Sigmoid colon (tissue), 4 donors: ENCODE data around the gene AHNAK2.

ENCODE experiments used
- EP300 ChIP-seq, 4 donors: sonication (generic); formaldehyde crosslinking; IDR thresholded peaks; one replicate each; pipeline ENCODE4 v1.6.1; 2017; ENCODE audit warnings: antibody characterized with exemption in 4 of 4
- POLR2A ChIP-seq, 2 donors: fragments of 450-650 bp; IDR thresholded peaks; one replicate each; pipeline ENCODE4 v1.6.1; 2016; ENCODE audit warnings: antibody characterized with exemption in 2 of 2, mild to moderate bottlenecking in 2 of 2, moderate library complexity in 2 of 2
- POLR2AphosphoS5 ChIP-seq, 4 donors: sonication (generic); formaldehyde crosslinking; IDR thresholded peaks; one replicate each; pipeline ENCODE4 v1.6.1; 2017; ENCODE audit warnings: antibody characterized with exemption in 4 of 4
- TF ChIP-seq, protein P1 (sequence below), 4 experiments: fragments of 450-650 bp in 3 of 4; fragments of 200-600 bp in 1 of 4; IDR thresholded peaks; one replicate each; pipeline ENCODE4 v1.5.1; 2016 to 2019; ENCODE audit warnings: antibody characterized with exemption in 4 of 4, mild to moderate bottlenecking in 3 of 4, moderate library complexity in 2 of 4

DNA sequence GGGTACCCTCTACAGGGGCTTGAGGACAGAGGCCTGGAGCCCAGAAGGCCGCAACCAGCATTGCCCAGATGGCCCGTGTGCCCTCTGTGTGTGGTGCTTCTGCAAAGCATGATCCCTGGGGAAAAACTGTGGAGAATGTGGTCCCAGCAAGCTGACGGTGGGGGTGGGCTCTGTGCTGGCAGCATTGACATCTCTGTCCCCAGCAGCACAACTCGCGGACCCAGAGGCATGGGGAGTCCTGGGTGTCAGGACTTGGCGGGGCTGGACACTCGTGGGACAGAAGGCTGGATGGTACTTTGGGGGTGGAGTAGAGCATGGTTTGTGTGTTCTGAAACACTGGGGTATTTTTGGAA is 11.8 kb upstream of the AHNAK2 start:
- TF ChIP-seq, protein P1, sequence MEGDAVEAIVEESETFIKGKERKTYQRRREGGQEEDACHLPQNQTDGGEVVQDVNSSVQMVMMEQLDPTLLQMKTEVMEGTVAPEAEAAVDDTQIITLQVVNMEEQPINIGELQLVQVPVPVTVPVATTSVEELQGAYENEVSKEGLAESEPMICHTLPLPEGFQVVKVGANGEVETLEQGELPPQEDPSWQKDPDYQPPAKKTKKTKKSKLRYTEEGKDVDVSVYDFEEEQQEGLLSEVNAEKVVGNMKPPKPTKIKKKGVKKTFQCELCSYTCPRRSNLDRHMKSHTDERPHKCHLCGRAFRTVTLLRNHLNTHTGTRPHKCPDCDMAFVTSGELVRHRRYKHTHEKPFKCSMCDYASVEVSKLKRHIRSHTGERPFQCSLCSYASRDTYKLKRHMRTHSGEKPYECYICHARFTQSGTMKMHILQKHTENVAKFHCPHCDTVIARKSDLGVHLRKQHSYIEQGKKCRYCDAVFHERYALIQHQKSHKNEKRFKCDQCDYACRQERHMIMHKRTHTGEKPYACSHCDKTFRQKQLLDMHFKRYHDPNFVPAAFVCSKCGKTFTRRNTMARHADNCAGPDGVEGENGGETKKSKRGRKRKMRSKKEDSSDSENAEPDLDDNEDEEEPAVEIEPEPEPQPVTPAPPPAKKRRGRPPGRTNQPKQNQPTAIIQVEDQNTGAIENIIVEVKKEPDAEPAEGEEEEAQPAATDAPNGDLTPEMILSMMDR (IDR thresholded peaks at IDR 0.05), result no peak
- TF ChIP-seq POLR2A (IDR thresholded peaks at IDR 0.05) (no peak), EP300 (IDR thresholded peaks at IDR 0.05) (no peak), POLR2AphosphoS5 (IDR thresholded peaks at IDR 0.05) (no peak)
